GM19467 (cell line): ENCODE measurements around the gene TRUB1.
A peak's percentile ranks its signal among the peaks of the same experiment; 100 is the strongest.

ENCODE experiments used
- ATAC-seq: cut with Tn5 transposase; IDR thresholded peaks from one replicate; pipeline ENCODE4 v1.9.1; 2021; ENCODE audit warnings: mild to moderate bottlenecking, moderate library complexity; ENCODE audit not compliant: unreplicated experiment

The TRUB1 gene

DNA sequence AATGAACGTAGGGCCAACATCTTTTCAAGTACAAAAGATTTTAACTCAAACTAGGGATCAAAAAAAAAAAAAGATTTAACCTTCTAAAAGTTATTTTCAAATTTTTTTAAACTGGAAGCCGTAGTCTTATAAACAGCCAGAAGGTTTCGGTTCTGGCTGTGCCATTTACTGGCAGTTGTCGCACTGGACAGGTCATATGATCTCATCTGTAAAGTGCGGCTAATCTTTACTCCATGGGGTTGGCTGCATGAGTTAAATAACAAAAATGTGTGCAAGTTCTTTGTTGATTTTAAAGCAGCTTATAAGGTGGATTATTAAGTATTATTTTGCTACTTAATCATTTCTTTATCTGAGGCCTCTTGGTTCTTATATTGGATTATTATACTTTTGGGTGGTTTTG is 36.6 kb downstream of the TRUB1 start:
- ATAC-seq: no peak

DNA sequence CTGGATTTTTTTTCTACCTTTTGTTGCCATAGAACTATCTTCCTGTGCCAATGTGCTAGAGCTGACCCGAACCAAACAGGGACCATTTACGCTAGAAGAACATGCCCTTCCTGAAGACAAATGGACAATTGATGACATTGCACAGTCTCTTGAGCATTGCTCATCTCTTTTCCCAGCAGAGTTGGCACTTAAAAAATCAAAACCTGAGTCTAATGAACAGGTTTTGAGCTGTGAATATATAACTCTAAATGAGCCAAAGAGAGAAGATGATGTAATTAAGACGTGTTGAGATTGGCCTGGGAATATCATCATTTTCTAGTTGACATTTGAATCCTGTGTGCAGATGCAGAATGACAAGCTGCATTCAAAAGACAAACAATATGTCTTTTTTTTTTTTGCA is 37.1 kb downstream of the TRUB1 start:
- no peak for ATAC-seq

DNA sequence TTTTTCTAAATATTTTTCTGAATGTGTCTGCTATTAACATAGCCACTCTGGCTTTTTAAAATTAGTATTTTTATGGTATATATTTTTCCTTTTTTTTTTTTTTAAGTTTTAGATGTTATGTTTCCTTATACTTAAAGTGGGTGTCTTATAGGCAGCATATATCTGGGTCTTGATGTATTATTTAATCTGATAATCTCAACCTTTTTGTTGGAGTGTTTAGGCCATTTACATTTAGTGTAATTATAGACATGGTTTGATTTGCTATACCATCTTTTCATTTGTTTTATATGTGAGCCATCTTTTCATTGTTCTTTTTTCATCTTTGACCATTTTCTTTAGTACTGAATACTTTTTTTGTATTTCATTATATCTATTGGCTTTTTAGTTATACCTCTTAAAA is 45.0 kb downstream of the TRUB1 start:
- ATAC-seq: no peak

DNA sequence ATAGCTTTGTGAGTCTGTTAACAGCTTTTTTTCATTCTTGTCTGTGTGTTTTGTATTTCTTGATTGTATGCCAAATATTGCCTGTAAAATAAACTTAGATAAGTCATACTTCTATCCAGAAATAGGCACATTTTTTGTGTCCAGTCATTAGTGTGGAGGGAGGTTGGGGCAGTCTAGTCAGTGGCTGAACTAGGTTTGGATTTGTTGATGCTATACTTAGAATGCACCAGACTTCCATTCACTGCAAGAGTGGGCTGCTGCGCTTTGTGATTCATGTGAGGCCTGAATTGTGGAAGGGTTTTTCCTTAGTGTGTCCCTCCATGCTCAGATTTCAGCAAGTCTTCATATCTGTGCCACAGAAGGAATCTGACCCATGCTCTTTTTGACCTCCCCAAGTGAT is 50.0 kb downstream of the TRUB1 start:
- no peak for ATAC-seq

DNA sequence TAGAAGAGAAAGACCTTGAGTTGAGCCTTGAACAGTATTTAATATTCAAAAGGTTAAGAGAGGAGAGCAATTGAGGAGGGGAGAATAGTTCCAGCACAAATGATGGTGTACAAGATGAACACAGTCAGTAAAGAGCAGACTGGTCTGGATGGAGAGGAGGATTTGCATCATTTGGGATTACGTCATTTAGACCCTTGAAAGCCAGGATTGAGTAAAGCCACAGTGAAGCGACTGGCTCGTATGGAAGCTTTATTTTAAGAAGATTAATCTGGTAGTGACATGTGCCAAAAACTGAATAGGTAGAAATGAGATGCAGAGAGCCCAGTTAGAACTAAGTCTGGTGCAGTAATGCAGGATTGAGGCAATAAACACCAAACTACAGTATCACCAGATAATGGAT is 52.6 kb downstream of the TRUB1 start:
- ATAC-seq: no peak

DNA sequence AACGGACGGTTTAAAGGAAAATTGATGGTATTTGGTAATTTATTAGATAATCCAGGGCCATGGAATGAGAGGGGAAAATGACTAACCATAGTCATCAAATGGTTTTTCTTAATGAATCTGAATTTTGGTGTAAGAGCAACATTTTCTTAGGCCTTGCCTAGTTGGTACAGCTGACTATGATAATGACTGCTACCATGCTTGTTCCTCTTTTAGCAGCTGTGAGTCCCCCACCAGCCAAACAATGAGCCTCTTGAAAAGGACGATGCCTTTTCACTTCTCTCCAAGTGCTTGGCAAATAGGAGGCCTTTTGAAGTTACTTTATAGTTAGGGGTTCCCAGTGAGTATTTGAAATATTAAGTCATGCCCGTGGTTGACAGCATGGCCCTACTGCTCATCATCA is 53.0 kb downstream of the TRUB1 start:
- ATAC-seq: no peak

DNA sequence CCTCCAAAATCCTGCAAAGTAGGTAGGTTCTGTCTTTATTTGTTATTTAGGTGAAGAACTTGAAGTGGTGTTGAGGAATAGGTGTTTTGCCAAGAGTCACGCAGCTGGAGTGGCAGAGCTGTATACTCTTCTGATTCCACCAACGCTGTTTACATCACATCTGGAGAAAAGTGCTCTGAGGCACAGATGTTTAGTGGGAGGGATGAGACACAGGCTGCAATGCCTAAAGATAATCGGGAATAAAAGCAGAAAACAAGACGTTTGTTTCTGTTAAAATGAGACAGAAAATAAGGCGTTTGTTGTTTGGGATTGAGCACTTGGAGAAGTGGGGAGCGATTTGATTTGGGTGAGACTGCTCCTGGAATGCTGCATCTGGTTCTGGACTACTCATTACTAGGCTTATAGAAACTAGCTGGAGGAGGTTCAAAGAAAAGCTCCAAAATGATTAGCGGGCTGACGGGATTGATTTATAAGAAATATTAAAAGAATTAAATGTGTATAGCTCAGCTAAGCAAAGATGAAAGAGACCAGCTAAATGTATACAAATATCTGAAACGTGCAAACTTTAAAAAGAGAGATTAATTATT is 54.3 kb downstream of the TRUB1 start:
- no peak for ATAC-seq

DNA sequence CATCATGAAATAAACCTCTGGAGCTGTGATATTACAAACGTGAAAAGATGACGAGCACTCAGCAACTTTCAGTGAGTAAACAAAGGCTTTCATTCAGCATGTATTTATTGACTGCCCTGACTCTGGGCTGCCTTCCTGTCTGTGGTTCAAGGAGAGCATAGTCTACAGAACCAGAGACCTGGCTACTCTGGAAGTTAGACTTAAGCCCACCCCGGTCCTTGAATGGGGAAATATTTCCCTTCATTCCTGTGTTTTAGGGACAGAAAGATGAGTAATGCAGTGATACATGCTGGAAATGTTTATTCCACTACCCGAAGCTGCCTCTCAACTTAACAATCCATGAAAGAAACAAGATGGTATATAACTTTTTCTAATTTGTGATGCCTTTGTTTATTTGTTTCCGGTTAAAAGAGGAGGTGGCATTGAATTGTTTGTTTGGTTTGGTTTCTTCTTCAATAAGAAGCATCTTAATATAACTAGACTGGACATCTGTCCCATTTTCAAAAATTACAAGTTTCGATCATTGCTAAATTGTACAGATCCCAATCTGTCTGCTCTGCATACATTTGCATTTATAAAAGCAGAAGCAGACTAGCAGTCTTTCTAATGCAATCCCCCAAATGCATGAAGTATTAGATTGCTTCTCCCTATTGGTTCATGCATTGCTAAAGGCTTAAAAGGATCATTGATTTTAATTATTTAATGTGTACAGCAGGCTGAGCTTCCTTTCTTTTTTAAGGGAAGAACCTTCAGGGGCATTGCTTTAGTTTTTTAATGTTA is 57.7 kb downstream of the TRUB1 start:
- ATAC-seq: no peak

DNA sequence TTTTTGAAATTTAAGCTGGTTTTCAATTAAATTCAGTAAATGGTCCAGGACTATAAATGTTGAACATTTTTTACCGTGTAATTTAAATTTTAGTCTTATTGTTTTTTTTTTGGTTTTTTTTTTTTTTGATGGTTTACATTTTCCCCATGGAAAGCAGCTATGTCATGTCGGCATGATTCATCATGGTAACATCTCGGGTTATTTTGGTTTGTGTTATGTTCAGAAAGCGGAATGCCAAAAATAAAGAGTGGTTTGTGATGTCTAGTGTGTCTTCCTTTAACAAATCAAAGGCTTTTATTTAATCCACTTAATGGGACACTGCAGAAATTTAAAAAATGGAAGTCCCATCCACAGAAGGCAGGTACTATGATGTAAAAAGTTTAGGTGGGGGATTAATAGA is 58.5 kb downstream of the TRUB1 start:
- no peak for ATAC-seq

DNA sequence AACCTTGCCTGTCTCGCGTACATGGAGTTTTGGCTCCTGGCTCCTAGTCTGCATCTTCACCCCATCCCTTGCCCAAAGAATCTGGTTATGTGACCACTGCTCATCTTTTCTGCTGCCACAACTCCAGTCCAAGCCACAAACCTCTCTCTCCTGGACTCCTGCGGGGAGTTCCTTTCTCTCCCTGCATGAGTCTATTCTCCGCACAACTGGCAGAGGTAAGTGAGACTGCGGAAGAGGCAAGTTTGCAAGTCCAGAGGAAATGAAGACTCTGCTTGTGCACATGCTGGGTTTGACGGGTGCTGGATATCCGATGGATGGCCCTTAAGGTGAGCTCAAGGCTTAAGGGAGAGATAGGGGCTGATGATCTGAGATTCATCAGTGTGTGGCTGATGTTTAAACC is 61.0 kb downstream of the TRUB1 start:
- no peak for ATAC-seq

DNA sequence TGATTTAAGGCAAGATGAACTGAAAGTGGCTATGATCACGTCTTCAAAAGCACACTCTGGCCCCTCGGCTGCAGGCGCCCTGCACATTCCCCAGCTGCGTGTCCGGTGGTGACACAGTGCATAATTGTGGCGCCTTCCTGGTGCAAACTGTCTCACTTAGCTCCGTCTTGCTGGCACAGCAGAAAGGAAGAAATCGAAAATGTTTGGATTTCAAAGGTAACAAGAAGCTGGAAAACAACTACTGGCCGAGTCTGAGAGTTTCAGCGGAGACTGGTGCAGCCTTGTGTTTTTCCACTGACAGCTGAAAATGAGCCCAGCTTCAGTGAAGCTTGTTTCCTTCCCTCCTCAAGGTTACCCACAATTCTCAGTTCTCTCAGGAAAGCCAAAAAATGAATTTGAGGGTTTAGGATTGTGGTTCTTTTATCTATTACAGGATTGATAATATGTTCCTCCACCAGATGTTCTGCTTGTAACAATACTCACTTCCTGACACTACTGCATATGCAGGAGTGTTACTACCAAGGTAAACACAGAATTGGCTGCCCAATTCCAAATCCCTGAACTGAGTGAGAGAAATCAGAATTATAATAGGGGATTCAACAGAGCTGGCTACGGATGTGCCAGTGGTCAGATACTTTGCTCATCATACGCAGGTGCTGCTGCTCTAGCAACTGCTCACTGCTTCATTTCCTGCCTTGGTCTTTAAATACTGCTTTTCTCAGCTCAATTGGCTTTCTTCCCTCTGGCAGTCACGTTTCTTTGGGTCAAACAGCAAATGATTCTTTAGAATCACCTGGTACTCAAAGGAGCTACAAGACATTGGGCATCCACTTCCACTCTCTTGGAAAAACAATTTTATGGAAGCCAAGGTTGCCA is 63.7 kb downstream of the TRUB1 start:
- ATAC-seq: peak; percentile 72

DNA sequence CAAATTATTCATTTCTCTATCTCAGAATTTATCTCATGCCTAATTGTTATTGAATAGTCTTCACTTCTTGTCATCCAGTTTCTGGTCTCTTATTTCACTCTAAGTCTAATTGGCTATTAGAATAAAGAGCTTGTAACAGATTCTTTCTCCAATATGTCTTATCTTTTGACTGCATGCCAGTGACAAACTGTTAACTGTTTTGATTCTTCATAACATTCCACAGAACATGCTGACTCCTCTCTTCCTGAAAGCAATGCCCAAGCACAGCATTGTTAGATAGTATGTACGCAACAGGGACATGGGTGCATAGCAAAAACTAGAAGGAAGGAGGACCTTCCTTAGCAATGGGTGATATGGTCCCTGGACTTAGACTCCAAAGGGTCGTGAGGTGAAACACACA is 65.4 kb downstream of the TRUB1 start:
- no peak for ATAC-seq

DNA sequence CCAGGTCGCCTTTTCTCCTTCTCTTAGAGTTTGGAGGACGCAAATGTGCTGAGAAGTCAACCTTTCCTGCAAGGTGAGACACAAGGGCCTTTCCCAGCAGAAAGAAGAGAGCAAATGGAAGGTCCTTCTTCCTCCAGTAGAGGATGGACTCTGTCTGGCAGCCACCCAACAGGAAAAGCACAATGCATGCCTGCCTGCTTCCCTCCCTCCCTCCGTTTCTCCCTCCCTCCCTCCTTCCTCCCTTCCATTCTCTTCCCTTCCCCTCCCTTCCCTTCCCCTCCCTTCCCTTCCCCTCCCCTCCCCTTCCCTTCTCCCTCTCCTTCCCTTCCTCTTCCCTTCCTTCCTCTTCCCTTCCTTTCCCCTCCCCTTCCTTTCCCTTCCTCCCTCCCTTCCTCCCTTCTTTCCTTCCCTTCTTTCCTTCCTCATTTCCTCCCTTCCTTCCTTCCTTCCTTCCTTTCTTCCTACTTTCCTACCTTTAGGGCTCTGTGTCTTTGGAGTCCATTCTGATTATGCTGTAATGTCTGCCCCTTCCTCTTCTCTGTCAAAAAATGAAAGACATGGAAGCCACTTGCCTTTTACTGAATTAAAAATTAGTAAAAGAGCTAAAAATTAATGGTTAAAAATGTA is 66.4 kb downstream of the TRUB1 start:
- ATAC-seq: no peak

DNA sequence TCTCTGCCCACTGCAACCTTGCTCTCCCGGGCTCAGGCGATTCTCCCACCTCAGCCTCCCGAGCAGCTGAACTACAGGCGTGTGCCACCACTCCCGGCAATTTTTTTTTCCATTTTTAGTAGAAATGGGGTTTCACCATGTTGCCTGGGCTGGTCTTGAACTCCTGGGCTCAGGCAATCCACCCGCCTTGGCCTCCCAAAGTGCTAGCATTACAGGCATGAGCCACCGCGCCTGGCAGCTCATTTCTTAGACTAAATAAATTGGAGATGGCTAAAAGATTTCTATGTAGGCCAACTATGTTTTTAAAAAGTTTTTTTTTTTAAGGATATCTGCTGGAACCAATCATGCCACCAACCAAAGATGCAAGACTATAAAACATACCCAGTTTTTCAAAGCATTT is 67.8 kb downstream of the TRUB1 start:
- no peak for ATAC-seq

DNA sequence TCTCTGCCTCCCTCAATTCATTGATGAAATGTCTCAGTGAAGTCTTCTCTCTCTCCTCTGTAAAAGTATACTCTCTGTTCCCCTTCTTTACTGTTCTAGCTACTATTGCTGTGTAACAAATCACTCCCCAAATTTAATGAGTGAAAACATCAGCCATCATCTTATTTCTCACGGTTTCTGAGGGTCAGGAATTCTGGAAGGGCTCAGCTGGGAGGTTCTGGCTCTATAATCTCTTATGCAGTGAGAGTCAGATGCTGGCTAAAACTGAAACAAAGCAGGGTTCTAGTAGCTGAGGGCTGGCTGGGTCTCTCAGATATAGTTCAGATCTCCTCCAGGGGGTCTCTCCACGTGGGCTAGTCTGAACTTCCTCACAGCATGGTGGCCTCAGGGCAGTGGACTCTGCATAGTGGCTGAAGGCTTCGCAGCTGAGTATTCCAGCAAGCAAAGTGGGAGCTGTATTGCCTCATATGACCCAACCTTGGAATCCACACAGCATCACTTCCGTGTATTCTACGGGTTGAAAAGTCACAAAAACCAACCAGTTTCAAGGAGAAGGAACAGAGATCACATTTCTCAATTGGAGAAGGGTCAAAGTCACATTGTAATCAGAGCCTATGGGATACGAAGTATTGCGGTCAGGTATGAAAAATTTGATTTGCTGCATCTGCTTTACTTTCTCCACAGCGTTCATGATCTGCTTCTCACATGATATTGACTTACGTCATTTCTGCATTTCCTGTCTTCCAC is 80.4 kb downstream of the TRUB1 start:
- no peak for ATAC-seq

DNA sequence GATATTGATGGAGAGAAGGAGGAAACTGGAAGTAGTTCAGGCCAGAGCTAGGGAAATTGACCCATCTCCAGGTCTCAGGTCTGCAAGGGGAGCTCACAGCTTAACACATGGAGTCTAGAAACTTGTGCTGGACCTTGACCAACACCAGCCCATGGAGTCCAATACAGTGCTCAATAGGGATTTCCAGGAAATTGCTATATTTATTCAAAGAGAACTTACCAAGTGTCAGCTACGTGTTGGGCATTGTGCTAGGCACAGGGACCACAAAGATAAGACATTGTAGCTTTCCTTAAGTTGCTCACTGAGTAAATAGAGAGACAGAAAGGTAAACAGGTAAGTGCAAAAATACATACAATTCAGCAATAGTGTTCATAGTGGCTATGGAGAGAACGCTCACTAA is 82.5 kb downstream of the TRUB1 start:
- no peak for ATAC-seq

DNA sequence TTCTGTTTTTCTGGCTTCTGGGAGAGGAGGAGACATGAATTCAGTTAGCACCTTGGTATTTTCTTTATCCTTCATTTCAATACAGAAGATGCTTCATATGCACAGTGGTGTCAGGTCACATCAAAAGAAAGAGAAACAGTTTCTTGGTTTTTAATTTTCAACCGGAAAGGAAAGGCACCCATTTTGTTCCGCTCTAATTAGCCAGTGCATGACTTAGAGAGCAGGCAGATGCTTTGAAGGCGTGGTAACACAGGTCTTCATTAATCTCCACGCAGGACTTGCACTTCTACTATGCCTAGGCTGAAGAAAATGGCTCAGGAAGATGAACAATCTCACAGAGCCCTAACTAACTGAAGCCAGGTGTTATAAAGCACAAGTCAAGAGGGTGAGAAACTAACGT is 84.7 kb downstream of the TRUB1 start:
- no peak for ATAC-seq

DNA sequence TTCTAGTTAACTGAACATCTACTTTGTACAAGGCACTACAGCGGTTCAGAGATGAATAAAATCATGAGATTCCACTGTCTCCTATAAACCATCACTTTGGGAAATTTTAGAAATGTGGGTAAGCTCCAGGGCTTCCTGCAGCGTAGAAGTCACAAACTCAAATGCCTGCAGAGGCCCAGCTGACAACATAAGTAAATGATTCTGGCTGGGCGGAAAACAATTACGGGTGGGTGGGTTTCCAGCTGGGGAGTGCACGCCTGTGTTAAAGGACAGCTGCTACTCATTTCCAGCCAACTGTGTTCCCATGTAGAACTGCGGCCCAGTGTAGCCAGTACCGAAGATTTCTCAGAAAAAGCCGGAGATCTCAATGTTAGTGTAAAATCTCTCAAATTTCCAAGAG is 85.7 kb downstream of the TRUB1 start:
- no peak for ATAC-seq

DNA sequence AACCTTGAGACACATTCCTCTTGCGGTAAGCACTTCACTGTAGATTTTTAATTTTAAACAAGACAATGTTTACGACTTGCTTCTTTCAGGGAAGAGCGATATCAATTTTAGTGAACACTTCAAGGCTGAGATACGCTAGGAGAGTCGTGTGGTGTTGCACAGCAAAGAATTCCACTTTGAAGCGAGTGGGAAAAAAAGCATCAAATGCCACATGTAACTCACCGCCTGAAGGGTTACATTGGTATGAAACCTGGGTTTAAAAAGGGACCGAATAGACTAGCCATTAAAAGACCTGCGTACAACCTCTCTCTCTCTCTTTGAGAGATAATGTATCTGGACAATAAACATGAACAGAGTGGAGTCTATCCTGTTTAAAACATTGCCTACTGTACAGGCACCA is 86.4 kb downstream of the TRUB1 start:
- no peak for ATAC-seq

DNA sequence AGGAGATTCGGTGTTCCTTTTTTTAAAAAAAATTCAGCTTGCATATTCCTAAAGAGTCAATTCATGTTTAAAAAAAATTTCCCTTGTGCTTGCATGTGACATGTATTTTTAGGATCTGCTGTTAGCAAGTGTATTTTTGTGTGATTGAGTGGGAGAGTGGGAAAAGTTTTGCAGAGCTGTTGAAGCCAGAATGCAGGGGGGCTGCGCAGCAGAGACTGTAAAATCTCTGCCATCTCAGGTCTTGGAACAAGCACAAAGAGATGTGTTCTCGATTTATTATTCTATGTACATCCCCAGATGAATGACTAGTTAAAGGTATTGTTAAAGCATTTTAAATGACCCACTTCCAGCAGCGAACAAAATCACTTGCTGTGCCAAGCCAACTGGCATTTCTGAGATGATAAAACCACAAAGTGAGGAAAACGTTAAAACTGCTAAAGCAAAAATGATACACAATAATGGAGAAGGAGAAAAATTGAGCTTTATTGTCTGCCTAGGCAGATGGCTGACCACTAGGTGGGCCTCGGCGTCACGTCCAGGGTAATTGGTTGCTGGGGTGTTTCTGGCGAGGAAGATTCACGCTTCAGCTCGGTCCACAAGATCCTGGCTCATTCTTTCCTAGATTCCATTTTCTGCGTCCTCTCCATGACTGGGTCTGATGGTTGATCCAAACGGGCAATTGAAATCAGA is 88.2 kb downstream of the TRUB1 start:
- ATAC-seq: no peak
